HG03060 (cell line): ENCODE data around the gene TRIM34.
A peak's percentile ranks its signal among the peaks of the same experiment; 100 is the strongest.
"Not testable (repeated sequence)": the region's sequence is repeated elsewhere in the genome, so short reads cannot be mapped to it uniquely, and the experiment has no call there.

ENCODE experiments used
- ATAC-seq: cut with Tn5 transposase; IDR thresholded peaks from one replicate; pipeline ENCODE4 v1.9.1; 2021; ENCODE audit warnings: low read depth, moderate number of reproducible peaks; ENCODE audit not compliant: unreplicated experiment

The TRIM34 gene

GRCh38 chr11:5683620-5684019, 58.8 kb downstream of the TRIM34 start:
- not testable (repeated sequence) for ATAC-seq

GRCh38 chr11:5684036-5684645, 59.3 kb downstream of the TRIM34 start:
- ATAC-seq = peak; percentile 6

- ATAC-seq = peak; percentile 32
Measured at GRCh38 chr11:5684646-5685362, 60.0 kb downstream of the TRIM34 start, which contains the start of gene TRIM5. TSS of gene TRIM5 (minus strand) at chr11:5685074. CDS start at chr11:5680177, 4,897 bp downstream.

- ATAC-seq = no peak
Measured at GRCh38 chr11:5686426-5686825, 61.6 kb downstream of the TRIM34 start.

GRCh38 chr11:5688482-5688881, 63.7 kb downstream of the TRIM34 start:
- ATAC-seq = no peak

- peak; percentile 92 for ATAC-seq
Measured at GRCh38 chr11:5689551-5689983, 64.8 kb downstream of the TRIM34 start, which contains the start of gene TRIM22. TSS of gene TRIM22 (plus strand) at chr11:5689790. CDS start at chr11:5696233, 6,443 bp downstream.

- no peak for ATAC-seq
Measured at GRCh38 chr11:5690216-5690615, 65.4 kb downstream of the TRIM34 start.

- ATAC-seq = no peak
Measured at GRCh38 chr11:5690736-5691135, 65.9 kb downstream of the TRIM34 start.

- not testable (repeated sequence) for ATAC-seq
Measured at GRCh38 chr11:5691238-5691963, 66.6 kb downstream of the TRIM34 start.

- no peak for ATAC-seq
Measured at GRCh38 chr11:5691964-5692361, 67.2 kb downstream of the TRIM34 start.
